H7 (cell line): ENCODE data around the gene TRAPPC4. TPM values are rescaled to one million over a fixed set of nuclear protein-coding genes. Genes with fewer than 3 reads are reported as not detected.
"Not testable (repeated sequence)": the region's sequence is repeated elsewhere in the genome, so short reads cannot be mapped to it uniquely, and the experiment has no call there.

ENCODE experiments used
- DNase-seq: peaks from one replicate; pipeline ENCODE4 v3.0.0; 2012
- H3K27me3 ChIP-seq: 2 replicates; pipeline ENCODE4 v1.6.0; 2011; ENCODE audit warnings: mild to moderate bottlenecking, low read length; ENCODE audit not compliant: control insufficient read depth, insufficient read depth
- H3K36me3 ChIP-seq: replicated peaks from 2 replicates; pipeline ENCODE4 v1.5.1; 2011; ENCODE audit warnings: low read length; ENCODE audit not compliant: control insufficient read depth, insufficient read depth
- H3K4me3 ChIP-seq: 2 replicates; pipeline ENCODE4 v1.5.1; 2011; ENCODE audit warnings: low read depth, mild to moderate bottlenecking, control low read depth, low read length, moderate library complexity; ENCODE audit not compliant: insufficient read depth
- total RNA-seq: library from RNA; depleted of rRNA; stranded (reverse); fragments of >200 nt; shearing (Covaris generic); gene quantifications from 2 replicates; pipeline ENCODE4 v1.2.3, GENCODE V29; 2014

TRAPPC4 gene
- total RNA-seq, 1 experiment from 2014 or later, result 98.2 TPM

- Histone ChIP-seq H3K27me3 (no peaks in the 10 kb centered on the region), H3K36me3 (no peaks in the 10 kb centered on the region), H3K4me3 (no peak overlapping the region)
- DNase-seq, result no peak
Measured at GRCh38 chr11:119034813-119035212, 16.2 kb downstream of the TRAPPC4 start.

- Histone ChIP-seq H3K27me3 (no peaks in the 10 kb centered on the region), H3K4me3 (no peak overlapping the region), H3K36me3 (no peaks in the 10 kb centered on the region)
- no peak for DNase-seq
Measured at GRCh38 chr11:119038884-119039283, 20.3 kb downstream of the TRAPPC4 start.

- H3K27me3 ChIP-seq, H3K36me3 ChIP-seq, DNase-seq, H3K4me3 ChIP-seq: not testable (repeated sequence)
Measured at GRCh38 chr11:119039471-119039870, 20.9 kb downstream of the TRAPPC4 start.

- Histone ChIP-seq H3K36me3 (peaks cover 14% of the 10 kb centered on the region), H3K27me3 (no peaks in the 10 kb centered on the region), H3K4me3 (no peak overlapping the region)
- no peak for DNase-seq
Measured at GRCh38 chr11:119041821-119042514, 23.4 kb downstream of the TRAPPC4 start.

GRCh38 chr11:119042927-119043326, 24.4 kb downstream of the TRAPPC4 start:
- Histone ChIP-seq H3K4me3 (no peak overlapping the region), H3K27me3 (no peaks in the 10 kb centered on the region), H3K36me3 (peaks cover 21% of the 10 kb centered on the region)
- no peak for DNase-seq

- H3K27me3 ChIP-seq, result no peaks in the 10 kb centered on the region
- DNase-seq, result peak; percentile 78
- H3K4me3 ChIP-seq, result no peak overlapping the region
- peaks cover 37% of the 10 kb centered on the region for H3K36me3 ChIP-seq
Measured at GRCh38 chr11:119044708-119045107, 26.1 kb downstream of the TRAPPC4 start.

GRCh38 chr11:119046489-119046888, 27.9 kb downstream of the TRAPPC4 start:
- Histone ChIP-seq H3K36me3 (peaks cover 44% of the 10 kb centered on the region), H3K4me3 (no peak overlapping the region), H3K27me3 (no peaks in the 10 kb centered on the region)
- DNase-seq, result no peak

- Histone ChIP-seq H3K4me3 (no peak overlapping the region), H3K36me3 (peaks cover 52% of the 10 kb centered on the region), H3K27me3 (no peaks in the 10 kb centered on the region)
- no peak for DNase-seq
Measured at GRCh38 chr11:119047205-119047604, 28.6 kb downstream of the TRAPPC4 start.

- Histone ChIP-seq H3K27me3 (no peaks in the 10 kb centered on the region), H3K4me3 (no peak overlapping the region), H3K36me3 (peaks cover 63% of the 10 kb centered on the region)
- no peak for DNase-seq
Measured at GRCh38 chr11:119048644-119049043, 30.1 kb downstream of the TRAPPC4 start.

- DNase-seq, result no peak
- H3K27me3 ChIP-seq, result no peaks in the 10 kb centered on the region
- peaks cover 67% of the 10 kb centered on the region for H3K36me3 ChIP-seq
- no peak overlapping the region for H3K4me3 ChIP-seq
Measured at GRCh38 chr11:119049081-119049480, 30.5 kb downstream of the TRAPPC4 start.

- Histone ChIP-seq H3K4me3 (no peak overlapping the region), H3K36me3 (peaks cover 69% of the 10 kb centered on the region), H3K27me3 (no peaks in the 10 kb centered on the region)
- DNase-seq, result no peak
Measured at GRCh38 chr11:119051440-119052162, 33.0 kb downstream of the TRAPPC4 start.

- DNase-seq, result no peak
- Histone ChIP-seq H3K4me3 (no peak overlapping the region), H3K36me3 (peaks cover 66% of the 10 kb centered on the region), H3K27me3 (no peaks in the 10 kb centered on the region)
Measured at GRCh38 chr11:119052163-119052814, 33.7 kb downstream of the TRAPPC4 start.

GRCh38 chr11:119054418-119054817, 35.9 kb downstream of the TRAPPC4 start:
- Histone ChIP-seq H3K4me3 (no peak overlapping the region), H3K36me3 (peaks cover 48% of the 10 kb centered on the region), H3K27me3 (no peaks in the 10 kb centered on the region)
- no peak for DNase-seq

- H3K4me3 ChIP-seq, result peak overlapping the region; percentile 83
- H3K36me3 ChIP-seq, result peaks cover 43% of the 10 kb centered on the region
- DNase-seq, result peak; percentile 50
- H3K27me3 ChIP-seq, result no peaks in the 10 kb centered on the region
Measured at GRCh38 chr11:119055901-119056300, 37.3 kb downstream of the TRAPPC4 start.
